ENCODE results near the gene SLC11A1. TPM values are rescaled to one million over a fixed set of nuclear protein-coding genes. Genes with fewer than 3 reads are reported as not detected.
A peak's percentile ranks its signal among the peaks of the same experiment; 100 is the strongest.

The SLC11A1 gene
- total and polyA plus RNA-seq, 2 donors (not counting 1 experiment from before 2014, with no cell fraction given) = 0.03 to 0.17 TPM

DNA sequence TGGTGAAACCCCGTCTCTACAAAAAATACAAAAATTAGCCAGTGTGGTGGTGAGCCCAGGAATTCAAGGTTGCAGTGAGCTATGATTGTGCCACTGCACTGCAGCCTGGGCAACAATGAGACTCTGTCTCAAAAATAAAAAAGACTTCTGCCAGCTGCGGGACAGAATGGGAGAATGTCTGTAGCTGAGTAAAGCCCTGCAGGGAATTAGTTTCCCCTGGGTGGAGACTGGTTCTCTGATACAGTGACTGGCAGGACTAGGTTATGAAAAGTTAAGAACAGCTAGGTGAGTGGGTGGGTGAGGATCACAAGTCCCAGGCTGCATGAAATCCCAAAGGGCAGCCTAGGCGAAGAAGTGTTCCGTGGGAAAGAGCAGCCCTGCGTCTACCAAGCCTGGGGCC lies 39.2 kb upstream of the SLC11A1 start:
- Histone ChIP-seq H3K79me2 (ENCODE audit: control insufficient read depth, insufficient read depth, low read length) (no peaks in the 10 kb centered on the region), H2AFZ (ENCODE audit: low read length) (no peak overlapping the region), H4K20me1 (ENCODE audit: control insufficient read depth, extremely low read depth, insufficient read depth, low read length) (no peaks in the 10 kb centered on the region), H3K4me2 (ENCODE audit: extremely low read depth, insufficient read depth, low read length) (no peak overlapping the region), H3K27me3 (ENCODE audit: control insufficient read depth, insufficient read depth, low read length) (no peaks in the 10 kb centered on the region), H3K27ac (ENCODE audit: insufficient read depth, low read length) (no peak overlapping the region), H3K4me3 (replicated peaks in 1 of 4; ENCODE audit: control extremely low read depth in 1 of 4, insufficient read depth in 1 of 4, low read depth in 3 of 4, low read length in 4 of 4) (no peak overlapping the region), H3K4me1 (ENCODE audit: control insufficient read depth, extremely low read depth, insufficient read depth, low read length) (peaks cover 2% of the 10 kb centered on the region), H3K9ac (ENCODE audit: insufficient read depth, low read length) (no peak overlapping the region), H3K36me3 (ENCODE audit: control insufficient read depth, insufficient read depth, low read length) (no peaks in the 10 kb centered on the region), H3K9me3 (ENCODE audit: control insufficient read depth, insufficient read depth, low read depth, low read length) (no peaks in the 10 kb centered on the region)
- no peak for TF ChIP-seq EZH2 (IDR thresholded peaks at IDR 0.05; ENCODE audit: low read length, missing control alignments)
- TF ChIP-seq, protein P1, sequence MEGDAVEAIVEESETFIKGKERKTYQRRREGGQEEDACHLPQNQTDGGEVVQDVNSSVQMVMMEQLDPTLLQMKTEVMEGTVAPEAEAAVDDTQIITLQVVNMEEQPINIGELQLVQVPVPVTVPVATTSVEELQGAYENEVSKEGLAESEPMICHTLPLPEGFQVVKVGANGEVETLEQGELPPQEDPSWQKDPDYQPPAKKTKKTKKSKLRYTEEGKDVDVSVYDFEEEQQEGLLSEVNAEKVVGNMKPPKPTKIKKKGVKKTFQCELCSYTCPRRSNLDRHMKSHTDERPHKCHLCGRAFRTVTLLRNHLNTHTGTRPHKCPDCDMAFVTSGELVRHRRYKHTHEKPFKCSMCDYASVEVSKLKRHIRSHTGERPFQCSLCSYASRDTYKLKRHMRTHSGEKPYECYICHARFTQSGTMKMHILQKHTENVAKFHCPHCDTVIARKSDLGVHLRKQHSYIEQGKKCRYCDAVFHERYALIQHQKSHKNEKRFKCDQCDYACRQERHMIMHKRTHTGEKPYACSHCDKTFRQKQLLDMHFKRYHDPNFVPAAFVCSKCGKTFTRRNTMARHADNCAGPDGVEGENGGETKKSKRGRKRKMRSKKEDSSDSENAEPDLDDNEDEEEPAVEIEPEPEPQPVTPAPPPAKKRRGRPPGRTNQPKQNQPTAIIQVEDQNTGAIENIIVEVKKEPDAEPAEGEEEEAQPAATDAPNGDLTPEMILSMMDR (conservative IDR thresholded peaks at IDR 0.05 in 1 of 2, IDR thresholded peaks at IDR 0.05 in 1 of 2; ENCODE audit: low read depth in 1 of 2, low read length in 2 of 2) = no peak
- DNase-seq (ENCODE audit: low read depth in 2 of 2) = no peak

DNA sequence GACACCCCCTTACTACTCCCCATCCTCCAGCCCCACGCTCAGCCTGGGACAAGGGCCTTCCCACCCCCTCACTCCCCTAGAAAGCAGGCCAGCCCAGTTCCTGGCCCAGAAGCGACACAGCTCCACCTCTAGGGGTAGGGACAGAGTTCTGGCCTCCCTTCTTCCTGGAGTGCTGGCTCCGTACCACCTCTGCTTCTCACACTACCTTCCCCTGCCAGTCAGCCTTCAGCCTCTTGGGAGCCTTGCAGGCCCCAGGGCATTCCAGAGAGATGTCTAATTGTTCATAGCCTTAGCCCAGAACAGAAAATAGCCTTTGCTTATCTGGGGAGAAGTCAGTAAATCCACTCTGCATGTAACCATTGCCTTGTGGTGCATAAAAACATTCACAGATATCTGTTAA lies 38.5 kb upstream of the SLC11A1 start:
- Histone ChIP-seq H4K20me1 (ENCODE audit: control insufficient read depth, extremely low read depth, insufficient read depth, low read length) (no peaks in the 10 kb centered on the region), H3K79me2 (ENCODE audit: control insufficient read depth, insufficient read depth, low read length) (no peaks in the 10 kb centered on the region), H3K27ac (ENCODE audit: insufficient read depth, low read length) (no peak overlapping the region), H3K9ac (ENCODE audit: insufficient read depth, low read length) (no peak overlapping the region), H3K9me3 (ENCODE audit: control insufficient read depth, insufficient read depth, low read depth, low read length) (no peaks in the 10 kb centered on the region), H3K27me3 (ENCODE audit: control insufficient read depth, insufficient read depth, low read length) (no peaks in the 10 kb centered on the region), H2AFZ (ENCODE audit: low read length) (no peak overlapping the region), H3K4me1 (ENCODE audit: control insufficient read depth, extremely low read depth, insufficient read depth, low read length) (peaks cover 2% of the 10 kb centered on the region), H3K36me3 (ENCODE audit: control insufficient read depth, insufficient read depth, low read length) (no peaks in the 10 kb centered on the region), H3K4me2 (ENCODE audit: extremely low read depth, insufficient read depth, low read length) (no peak overlapping the region), H3K4me3 (replicated peaks in 1 of 4; ENCODE audit: control extremely low read depth in 1 of 4, insufficient read depth in 1 of 4, low read depth in 3 of 4, low read length in 4 of 4) (no peak overlapping the region)
- DNase-seq (ENCODE audit: low read depth in 2 of 2) = peak; percentile 11 to 71
- no peak for TF ChIP-seq EZH2 (IDR thresholded peaks at IDR 0.05; ENCODE audit: low read length, missing control alignments)
- TF ChIP-seq, protein P1 (conservative IDR thresholded peaks at IDR 0.05 in 1 of 2, IDR thresholded peaks at IDR 0.05 in 1 of 2; ENCODE audit: low read depth in 1 of 2, low read length in 2 of 2) = no peak

DNA sequence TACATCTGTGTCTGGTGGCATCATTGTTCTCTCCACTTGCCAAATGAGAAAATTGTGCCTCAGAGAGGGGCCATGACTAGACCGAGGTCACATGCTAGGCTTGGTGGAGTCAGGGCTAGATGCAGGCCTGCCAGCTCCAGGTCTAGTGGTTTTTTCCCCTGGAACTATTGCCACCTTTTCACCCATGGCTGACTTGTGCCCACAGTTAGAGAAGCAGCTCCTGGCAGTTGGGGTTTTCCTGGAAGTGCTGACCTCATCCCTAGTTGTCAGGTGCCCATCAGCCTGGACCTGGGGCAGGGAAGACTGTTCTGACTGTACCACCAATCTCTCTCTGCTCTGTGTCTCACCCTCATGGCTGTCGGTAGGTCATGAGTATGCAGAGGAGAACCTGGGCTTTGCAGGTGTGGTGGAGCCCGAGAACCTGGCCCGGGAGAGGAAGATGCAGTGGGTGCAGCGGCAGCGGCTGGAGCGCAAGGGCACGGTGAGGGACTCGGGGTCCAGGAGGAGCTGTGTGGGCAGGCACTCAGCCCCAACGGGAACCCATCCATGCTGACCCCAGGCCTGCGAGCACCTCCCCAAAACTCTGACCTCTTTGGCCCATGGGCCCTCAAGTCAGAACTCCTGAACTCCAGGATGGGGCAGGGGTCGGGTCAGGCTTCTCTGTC lies 37.9 kb upstream of the SLC11A1 start:
- no peak overlapping the region for H3K4me2 ChIP-seq (ENCODE audit: extremely low read depth, insufficient read depth, low read length)
- no peak for DNase-seq (ENCODE audit: low read depth in 2 of 2)
- no peaks in the 10 kb centered on the region for H3K9me3 ChIP-seq (ENCODE audit: control insufficient read depth, insufficient read depth, low read depth, low read length)

More for the DNA sequence above, 37.9 kb upstream of the SLC11A1 start:
- Histone ChIP-seq H3K36me3 (ENCODE audit: control insufficient read depth, insufficient read depth, low read length) (no peaks in the 10 kb centered on the region), H3K27ac (ENCODE audit: insufficient read depth, low read length) (no peak overlapping the region), H3K79me2 (ENCODE audit: control insufficient read depth, insufficient read depth, low read length) (no peaks in the 10 kb centered on the region), H3K4me1 (ENCODE audit: control insufficient read depth, extremely low read depth, insufficient read depth, low read length) (peaks cover 2% of the 10 kb centered on the region), H2AFZ (ENCODE audit: low read length) (no peak overlapping the region), H3K27me3 (ENCODE audit: control insufficient read depth, insufficient read depth, low read length) (no peaks in the 10 kb centered on the region), H4K20me1 (ENCODE audit: control insufficient read depth, extremely low read depth, insufficient read depth, low read length) (no peaks in the 10 kb centered on the region), H3K4me3 (replicated peaks in 1 of 4; ENCODE audit: control extremely low read depth in 1 of 4, insufficient read depth in 1 of 4, low read depth in 3 of 4, low read length in 4 of 4) (no peak overlapping the region), H3K9ac (ENCODE audit: insufficient read depth, low read length) (no peak overlapping the region)
- TF ChIP-seq, protein P1 (conservative IDR thresholded peaks at IDR 0.05 in 1 of 2, IDR thresholded peaks at IDR 0.05 in 1 of 2; ENCODE audit: low read depth in 1 of 2, low read length in 2 of 2) = no peak
